Raji (cell line): ENCODE results near the gene SALL1.

Experiments
- POLR2A ChIP-seq: IDR thresholded peaks from 2 replicates; pipeline ENCODE4 v1.6.1; 2011; ENCODE audit warnings: low read depth, low read length, control low read depth; ENCODE audit not compliant: insufficient read depth

Gene SALL1

DNA sequence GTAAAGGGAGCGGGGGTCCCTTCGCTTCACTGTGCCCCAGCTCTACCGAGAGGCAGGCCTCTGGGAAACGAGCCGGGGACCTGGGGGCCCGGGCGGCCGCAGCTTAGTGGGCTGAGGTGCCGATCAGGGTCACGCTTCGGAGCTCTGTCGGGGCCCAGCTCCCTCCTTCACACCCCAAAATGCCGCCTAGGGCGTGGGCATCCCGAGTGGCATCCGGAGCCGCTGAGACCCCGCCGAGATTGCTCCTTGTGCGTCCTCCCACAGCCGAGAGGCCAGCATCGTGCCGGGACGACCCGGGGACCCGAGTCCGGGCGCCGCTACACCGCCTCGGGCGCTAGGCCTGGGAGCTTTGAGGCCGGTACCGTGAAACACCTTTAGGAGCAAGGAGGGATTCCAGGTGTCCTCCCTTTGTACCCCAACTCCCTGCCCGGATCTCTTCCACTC lies 1.3 kb downstream of the SALL1 start:
- TF ChIP-seq POLR2A: no peak

DNA sequence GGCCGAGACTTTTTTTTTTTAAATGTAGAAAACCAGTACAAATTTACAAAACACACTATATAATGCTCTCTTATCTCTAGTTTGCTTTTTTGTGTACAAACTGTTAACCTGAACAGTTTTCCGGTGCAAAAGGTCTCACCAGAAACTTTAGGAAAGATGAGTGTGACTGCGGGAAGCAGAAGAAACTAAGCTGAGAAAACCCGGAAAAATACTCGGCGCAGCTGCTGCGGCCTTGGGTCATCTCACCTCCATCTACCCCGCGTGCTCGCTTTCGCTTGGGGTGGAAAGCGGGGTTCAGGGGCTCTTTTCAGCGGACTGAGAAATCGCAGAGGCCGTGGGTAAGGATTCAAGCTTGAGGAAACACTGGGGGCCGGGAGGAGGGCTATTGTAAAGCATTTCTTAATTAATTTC lies 1.8 kb downstream of the SALL1 start:
- TF ChIP-seq POLR2A: no peak

DNA sequence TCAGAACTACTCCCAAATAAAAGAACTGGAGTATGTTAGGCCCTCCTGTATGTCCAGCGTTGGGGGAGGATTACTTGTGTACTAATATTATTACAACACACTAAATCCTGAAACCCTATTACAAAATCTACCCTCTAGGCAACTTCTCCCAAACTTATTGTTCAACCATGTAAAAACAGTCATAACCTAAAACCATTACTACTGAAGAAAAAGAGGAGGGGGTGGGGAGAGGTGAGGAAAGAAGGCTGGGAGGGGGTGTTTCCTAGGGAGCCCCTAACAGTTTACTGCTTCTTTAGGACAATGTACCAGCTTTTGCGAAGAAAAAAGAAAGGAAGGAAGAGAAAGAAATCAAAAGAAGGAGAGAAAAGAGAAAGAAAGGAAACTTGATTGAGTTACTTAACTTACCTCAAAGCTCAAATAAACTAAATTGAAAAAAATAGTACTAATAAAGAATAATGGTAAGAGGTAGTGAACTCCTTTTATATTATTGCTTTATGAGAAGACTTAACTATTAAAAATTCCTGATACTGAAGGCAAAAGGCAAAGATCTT lies 2.3 kb downstream of the SALL1 start:
- TF ChIP-seq POLR2A: no peak

DNA sequence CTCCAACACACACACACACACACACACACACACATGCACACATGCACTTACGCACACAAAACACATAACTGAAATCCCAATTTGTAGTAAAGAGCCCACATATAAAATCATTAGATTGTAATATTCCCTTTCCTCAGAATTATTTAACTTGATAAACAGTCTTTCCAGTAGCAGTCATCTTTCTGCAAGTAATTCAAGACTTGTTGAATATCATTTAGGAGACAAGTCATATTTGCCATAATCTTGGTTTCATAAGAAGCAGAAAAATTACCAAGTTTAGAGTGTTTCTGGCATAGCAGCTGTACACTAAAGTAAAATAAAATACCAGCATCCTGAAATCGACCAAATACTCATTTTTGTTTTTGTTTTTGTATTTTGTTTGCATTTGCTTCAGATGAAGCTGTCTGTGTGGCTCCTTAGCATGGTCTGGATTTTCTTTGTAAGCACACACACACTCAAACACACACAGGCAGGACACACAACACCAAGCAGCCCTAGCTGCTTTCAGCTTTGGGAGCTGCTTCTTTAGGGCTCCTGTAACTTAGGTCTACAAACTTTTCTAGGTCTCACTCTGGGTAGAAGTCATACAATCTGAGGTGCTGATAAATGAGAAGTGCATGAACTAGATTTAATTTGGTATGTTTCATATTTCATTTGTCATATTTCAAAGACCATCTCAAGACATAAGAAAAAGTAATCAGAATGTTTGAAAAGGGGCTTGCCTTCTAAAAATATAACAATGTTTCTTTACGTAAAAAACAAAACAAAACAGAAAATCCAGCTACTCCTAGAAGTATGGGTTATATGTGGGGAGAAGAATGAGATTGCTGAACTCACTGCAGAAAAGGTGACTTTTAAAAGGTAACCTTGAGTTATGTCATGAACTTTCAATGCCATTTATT lies 3.0 kb downstream of the SALL1 start:
- TF ChIP-seq POLR2A: no peak

DNA sequence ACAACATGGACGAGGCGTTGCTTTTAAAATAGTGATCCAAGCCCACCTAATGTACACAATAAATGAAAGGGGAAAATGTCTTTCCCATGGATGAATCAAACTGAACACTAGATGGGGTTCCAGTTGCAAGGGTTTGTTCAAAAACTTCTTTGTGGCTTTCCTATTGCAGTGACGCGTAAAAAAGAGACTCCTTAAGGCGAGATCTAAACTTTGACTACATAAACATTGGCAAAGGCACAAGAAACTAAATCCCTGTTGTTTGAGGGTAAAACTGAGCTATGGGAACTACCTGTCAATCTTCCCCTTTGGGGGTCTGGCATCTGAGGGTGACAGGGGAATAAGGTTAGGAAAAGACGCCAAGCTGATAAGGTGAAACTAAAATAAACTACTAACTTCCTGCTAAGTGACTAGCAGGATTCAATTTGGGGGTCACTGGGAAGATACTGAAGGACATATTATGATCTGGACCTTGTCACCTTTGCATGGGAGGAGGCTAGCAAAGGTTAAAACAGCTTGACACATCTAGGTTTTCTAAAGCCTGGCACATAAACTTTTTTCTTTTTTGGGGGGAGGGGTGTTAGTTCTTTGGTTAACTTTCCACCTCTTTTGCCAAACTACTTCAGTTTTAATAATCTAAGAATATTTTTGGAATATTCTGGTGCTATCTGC lies 4.7 kb downstream of the SALL1 start:
- TF ChIP-seq POLR2A: no peak

DNA sequence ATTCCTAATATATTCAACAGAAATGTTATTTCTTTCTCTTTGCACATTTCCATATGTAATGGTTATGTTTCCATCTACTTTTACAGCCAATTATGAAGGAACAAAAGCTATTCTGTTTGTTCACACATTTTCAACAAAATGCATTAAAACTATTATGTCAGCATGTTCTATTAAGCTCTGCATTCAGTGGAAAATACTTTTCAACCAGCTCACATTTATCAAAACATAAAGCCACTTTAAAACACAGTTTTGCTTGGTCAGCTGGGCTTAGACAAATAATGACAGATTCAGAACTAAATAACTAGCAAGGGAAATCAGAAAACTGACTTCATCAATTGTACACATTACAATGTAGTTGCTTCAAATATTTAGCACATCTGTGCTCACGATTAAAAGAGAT lies 6.9 kb downstream of the SALL1 start:
- no peak for TF ChIP-seq POLR2A

DNA sequence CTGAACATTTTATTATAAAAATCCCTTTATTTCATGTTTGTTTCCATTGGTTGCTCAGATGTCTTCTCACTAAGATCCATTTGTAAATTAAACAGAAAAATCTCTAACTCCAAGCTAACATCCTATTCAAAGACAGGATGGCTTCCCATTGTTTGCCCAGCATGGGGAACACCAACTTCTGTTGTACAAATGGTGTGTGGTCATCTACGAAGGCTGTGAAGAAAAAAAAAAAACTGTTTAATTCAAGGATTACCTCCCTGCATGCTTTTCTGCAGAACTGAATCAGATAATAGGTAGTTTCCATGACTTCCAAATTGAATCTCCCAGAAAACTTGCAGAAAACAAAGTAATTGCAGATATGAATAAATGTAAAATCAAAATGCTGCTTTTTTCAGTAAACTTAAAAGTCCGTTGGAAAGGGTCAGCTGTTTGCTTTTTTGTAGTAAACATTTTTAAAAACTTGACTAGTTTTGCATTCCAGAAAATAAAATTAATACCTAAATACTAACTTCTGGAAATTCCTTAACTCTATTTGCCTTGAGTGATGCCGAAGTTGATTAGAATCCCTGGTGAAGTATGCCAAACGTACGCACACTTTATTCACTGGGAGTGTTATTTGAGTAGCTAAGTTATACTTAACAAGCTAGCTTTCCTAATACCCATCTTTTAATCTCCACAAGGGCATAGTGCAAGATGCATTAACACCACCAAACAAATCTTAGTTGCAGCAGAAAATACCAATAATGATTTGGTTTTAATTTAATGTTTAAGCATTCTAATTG lies 7.7 kb downstream of the SALL1 start:
- TF ChIP-seq POLR2A: no peak

DNA sequence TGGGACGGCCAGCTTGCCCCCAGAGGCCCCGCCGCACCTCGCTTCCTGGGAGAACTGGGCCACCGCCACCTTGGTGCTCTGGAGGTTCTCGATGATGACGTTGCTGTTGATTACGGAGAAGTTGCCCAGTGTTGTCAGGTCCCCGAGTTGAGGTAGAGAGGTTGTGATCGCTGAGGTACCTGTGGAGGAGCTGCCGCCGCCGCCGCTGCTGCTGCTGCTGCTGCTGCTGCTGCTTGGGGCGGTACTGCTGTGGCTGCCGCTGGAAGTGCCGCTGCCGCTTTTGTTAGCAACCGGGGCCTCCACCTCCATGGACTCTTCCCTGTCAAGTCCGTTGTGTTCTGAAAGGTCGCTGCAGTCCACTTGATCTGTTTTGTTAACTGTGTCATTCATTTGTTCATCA lies 9.5 kb downstream of the SALL1 start:
- no peak for TF ChIP-seq POLR2A

DNA sequence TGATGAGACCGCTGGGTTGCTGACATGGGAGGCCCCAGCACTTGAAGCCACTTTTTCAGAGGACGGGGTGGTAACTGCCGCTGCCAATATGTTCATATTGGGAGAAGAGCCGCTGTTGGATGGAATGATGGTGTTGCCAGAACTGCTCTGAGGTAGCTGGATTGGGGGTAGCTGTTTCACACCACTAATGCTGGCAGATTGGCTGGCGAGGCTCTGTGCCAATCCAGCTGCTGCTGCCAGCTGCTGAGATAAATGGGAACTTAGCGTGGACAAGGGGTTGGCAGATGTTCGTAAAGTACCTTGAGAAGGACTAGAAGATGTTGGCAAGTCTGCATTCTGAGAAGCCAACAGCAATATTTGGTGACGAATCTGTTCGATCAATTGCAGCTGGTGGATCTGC lies 10.0 kb downstream of the SALL1 start:
- TF ChIP-seq POLR2A: no peak

DNA sequence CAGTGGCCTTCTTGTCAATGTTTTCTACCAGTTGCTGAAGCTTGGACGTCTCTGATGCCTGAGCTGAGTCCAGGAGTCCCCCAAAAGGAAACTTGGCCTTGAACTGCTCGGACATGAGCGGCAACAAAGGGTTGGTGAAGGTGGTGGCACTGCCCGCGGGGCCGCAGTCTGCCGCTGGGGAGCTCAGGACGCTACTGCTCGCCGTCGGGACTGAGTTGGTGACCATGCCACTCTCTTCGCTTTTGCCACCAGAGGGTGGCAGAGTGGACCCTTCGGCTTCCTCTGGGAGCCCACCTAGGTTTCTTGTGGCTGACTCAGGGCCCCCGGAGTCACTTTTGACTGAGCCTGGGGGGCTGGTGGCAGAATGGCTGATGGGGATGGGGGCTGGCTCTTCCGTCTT lies 11.0 kb downstream of the SALL1 start:
- no peak for TF ChIP-seq POLR2A

DNA sequence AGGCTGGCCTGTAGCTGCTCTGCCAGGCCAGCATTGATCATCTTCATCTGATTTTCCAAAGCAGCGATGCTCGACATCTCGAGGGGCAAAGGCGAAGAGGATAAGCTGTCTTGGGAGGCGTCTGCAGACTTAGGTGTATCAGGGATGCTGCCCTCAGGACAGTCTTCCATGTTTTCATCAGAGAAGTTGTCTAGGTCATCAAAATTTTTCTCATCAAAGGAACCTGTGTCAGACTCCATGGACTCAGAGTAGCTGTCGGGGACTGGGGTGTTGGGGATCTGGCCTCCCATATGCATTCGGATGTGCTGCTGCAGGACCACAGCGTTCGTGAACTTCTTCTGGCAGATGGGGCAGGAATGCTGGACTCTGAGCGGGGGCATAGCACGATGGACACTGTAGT lies 11.5 kb downstream of the SALL1 start:
- TF ChIP-seq POLR2A: no peak

DNA sequence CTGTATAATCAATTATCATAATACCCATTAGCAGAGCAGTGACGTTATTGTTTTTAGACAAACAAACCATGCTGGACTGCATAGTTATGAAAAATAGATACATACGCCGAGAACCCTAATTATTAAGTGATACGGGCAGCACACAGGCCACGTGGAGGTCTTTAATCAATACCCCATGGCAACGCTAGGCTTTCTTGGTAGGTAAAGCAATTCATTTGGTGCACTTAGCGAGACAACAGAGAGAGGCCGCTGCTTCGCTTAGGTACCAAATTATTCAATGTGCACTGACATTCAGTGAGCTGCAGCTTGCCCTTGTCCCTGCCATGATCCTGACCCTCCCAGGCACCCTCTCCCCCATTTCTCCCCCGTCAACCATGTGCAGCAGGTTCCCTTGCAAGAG lies 12.9 kb downstream of the SALL1 start:
- no peak for TF ChIP-seq POLR2A

DNA sequence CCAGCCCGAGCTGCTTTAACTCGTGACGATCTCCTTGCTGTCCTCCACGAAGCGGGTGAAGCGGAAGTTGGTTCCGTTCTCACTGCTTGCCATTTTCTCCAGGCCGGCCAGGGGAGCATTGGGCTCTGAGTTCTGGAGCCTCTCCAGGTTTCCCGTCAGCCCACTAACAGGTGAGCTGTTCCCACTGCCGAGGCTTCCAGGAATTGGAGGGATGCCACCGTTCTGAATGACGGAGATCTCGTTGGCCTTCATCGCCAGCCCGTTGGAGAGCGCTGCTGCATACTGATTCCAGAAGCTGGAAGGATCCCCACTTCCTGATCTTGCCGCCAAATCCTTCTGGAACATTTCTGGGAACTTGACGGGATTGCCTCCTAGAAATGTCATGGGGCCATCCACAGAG lies 14.0 kb downstream of the SALL1 start:
- no peak for TF ChIP-seq POLR2A

DNA sequence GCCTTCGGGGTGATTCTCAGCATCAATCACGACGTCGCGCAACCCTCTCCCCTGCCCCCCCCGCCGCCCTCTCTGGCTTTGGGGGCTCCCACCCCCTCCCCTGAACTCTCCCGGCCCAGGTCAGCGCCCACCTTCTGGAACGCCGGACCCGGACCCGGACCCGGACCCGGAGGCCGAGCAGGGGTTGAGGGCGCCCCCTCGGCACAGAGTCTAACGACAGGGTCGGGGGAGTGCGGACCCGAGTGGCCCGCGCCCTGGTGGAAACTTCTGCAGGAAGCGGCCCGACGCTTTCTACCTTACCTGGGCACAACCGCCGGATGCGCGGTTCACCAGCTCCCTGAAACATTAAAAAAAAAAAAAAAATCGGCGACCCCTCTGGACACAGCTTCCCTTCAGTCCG lies 16.2 kb downstream of the SALL1 start:
- TF ChIP-seq POLR2A: no peak

DNA sequence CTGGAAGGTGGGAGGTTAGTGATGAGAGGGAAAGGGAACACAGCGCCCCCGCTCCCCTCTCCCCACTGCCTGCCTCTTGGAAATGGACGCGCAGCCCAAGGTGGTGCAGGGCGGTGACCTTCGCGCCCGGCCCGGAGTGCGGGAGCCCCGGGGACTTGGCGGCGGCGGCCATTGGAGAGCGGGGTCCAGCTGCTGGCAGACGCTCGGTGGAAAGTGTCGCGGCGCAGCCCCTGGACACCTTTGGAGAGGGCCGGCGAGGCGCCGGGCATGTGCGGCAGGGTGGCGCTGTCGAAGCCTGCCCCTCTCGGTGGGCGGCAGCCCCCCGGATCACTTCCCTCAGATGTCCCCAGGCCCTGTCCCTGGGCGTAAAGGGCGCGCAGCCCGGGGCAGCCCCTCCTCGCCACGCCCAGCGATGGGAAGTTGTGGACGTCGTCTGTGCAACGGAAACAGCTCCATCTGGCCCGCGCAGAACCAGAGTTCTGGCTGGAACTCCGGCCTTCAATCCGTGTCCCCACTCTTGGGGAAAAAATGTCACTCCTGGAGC lies 16.7 kb downstream of the SALL1 start:
- no peak for TF ChIP-seq POLR2A

DNA sequence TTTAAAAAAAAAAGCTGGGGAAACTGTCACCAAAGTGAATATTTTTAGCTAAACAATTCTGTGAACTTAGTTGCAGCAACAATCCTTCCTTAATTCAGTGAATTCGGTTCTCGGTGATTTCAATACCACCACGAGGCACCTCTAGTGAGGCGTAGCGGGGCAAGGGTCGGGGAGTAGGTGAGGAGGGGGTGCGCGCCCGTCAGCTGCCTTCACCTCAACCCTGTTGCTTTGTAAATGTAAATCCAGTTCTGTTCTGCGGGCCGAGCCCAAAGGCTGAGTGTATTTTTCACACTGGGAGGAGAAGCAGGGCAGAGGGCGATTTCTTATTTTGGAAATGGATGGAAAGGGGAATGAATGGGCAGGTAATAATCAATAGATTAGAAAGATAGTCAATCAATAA lies 17.4 kb downstream of the SALL1 start:
- TF ChIP-seq POLR2A: no peak

DNA sequence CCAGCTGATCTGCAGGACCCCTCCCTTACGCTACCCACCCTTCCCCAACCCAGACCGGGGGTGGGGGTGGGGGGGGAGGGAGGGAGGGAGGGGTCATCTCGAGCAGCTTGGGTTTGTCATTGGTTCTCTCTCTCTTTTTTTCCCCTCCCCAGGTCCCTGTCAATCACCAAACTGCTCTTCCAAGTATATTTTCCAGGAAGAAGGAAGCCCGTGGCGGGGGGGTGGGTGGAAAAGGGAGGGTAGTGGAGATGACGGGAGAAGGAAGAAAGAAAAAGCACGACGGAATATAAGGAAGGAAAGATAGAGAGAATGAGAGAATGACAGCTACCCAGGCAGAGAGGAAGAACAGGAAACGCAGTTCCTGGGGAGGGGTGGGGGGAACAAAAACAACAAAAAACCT lies 17.9 kb downstream of the SALL1 start:
- no peak for TF ChIP-seq POLR2A
